BLaER1 (cell line): ENCODE measurements around the gene RNFT2.

Source experiments
- H3K27ac ChIP-seq: shearing (Covaris generic); formaldehyde crosslinking; 2 replicates; pipeline ENCODE4 v1.8.1; 2022
- H3K27me3 ChIP-seq: shearing (Covaris generic); formaldehyde crosslinking; 2 replicates; pipeline ENCODE4 v1.8.1; 2022
- H3K36me3 ChIP-seq: shearing (Covaris generic); formaldehyde crosslinking; 2 replicates; pipeline ENCODE4 v1.8.1; 2022
- H3K4me1 ChIP-seq: shearing (Covaris generic); formaldehyde crosslinking; 2 replicates; pipeline ENCODE4 v1.8.1; 2022
- H3K4me2 ChIP-seq: shearing (Covaris generic); formaldehyde crosslinking; 2 replicates; pipeline ENCODE4 v1.8.1; 2022
- H3K4me3 ChIP-seq: shearing (Covaris generic); formaldehyde crosslinking; 2 replicates; pipeline ENCODE4 v1.8.1; 2022
- H3K9ac ChIP-seq: shearing (Covaris generic); formaldehyde crosslinking; 2 replicates; pipeline ENCODE4 v1.8.1; 2022
- H3K9me3 ChIP-seq: shearing (Covaris generic); formaldehyde crosslinking; 2 replicates; pipeline ENCODE4 v1.8.1; 2022
- H4K20me1 ChIP-seq: shearing (Covaris generic); formaldehyde crosslinking; 2 replicates; pipeline ENCODE4 v1.8.1; 2022
- Cebpa-rat ChIP-seq: shearing (Covaris generic); IDR thresholded peaks from 2 replicates; pipeline ENCODE4 v1.8.1; 2022

Gene RNFT2

GRCh38 chr12:116887897-116888296, 149.8 kb downstream of the RNFT2 start:
- Histone ChIP-seq H3K36me3 (no peaks in the 10 kb centered on the region), H3K9ac (no peak overlapping the region), H3K27ac (no peak overlapping the region), H3K4me3 (no peak overlapping the region), H3K4me1 (peaks cover 13% of the 10 kb centered on the region), H3K4me2 (no peak overlapping the region), H4K20me1 (peaks cover 4% of the 10 kb centered on the region), H3K27me3 (peaks cover 14% of the 10 kb centered on the region), H3K9me3 (peaks cover 10% of the 10 kb centered on the region; the same call in 1 of the 2 replicates)
- no peak for TF ChIP-seq Cebpa-rat

DNA sequence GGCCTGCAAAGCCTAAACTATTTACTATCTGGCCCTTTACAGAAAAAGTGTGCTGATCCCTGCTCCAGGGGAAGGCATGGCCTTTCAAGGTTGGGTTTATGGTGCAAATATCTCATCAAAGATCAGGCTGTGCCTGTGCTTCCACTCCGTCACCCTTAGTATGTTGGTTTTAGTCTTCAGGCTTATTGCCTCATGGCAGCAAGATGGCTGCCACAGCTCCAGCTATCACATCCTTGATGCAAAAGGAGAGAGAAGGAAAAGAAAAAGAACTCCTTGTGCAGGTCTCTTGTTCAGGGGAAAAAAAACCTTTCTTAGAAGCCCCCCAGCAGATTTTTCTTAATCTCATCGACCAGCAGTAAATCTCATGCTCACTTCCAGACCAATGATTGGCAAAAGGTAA, 152.2 kb downstream of the RNFT2 start:
- Histone ChIP-seq H3K4me1 (peaks cover 8% of the 10 kb centered on the region), H3K27me3 (no peaks in the 10 kb centered on the region), H3K27ac (no peak overlapping the region), H4K20me1 (no peaks in the 10 kb centered on the region), H3K4me3 (no peak overlapping the region), H3K4me2 (no peak overlapping the region), H3K36me3 (no peaks in the 10 kb centered on the region), H3K9me3 (peaks cover 10% of the 10 kb centered on the region; the same call in 1 of the 2 replicates), H3K9ac (no peak overlapping the region)
- TF ChIP-seq Cebpa-rat = no peak

- Histone ChIP-seq H3K27me3 (no peaks in the 10 kb centered on the region), H3K9ac (no peak overlapping the region), H3K4me3 (no peak overlapping the region), H3K9me3 (peaks cover 10% of the 10 kb centered on the region; the same call in 1 of the 2 replicates), H3K4me2 (no peak overlapping the region), H3K36me3 (no peaks in the 10 kb centered on the region), H4K20me1 (no peaks in the 10 kb centered on the region), H3K27ac (no peak overlapping the region), H3K4me1 (peaks cover 1% of the 10 kb centered on the region; the same call in 1 of the 2 replicates)
- no peak for TF ChIP-seq Cebpa-rat
These were observed 152.9 kb downstream of the RNFT2 start for GRCh38 chr12:116891019-116891418.

DNA sequence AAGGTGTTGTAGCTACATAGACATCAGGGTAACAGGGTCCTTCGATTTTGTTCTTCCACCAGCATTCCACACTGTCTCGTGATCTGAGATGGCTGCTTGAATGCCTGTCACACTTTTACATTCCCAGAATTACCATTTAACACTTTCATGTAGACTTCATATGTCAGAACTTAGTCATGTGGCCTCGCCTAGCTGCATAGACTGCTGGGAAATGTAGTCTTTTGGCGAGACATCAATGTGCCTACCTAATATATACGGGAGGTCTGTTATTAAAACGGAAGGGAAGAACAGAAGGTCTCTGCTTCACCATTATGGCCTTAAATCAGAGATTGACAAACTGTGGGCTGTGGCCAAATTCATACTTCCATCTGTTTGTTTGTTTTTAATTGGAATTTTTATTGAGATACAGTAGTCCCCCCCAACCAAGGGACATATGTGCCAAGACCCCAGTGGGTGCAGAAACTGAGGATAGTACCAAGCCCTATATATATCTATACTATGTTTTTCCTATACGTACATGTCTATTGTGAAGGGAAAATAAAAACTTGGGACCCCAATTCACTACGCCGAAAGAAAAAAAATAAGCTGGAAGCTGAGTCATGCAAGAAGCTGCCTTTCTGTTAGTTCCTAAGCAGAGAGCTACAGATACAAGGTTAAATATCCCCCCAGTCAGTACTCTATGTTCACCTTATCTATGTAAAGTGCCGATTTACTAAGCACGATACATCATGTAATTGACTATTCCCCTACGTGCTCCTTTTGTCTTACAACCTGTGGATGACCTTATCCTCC, 154.4 kb downstream of the RNFT2 start:
- no peaks in the 10 kb centered on the region for H4K20me1 ChIP-seq
- H3K4me2 ChIP-seq = no peak overlapping the region
- no peak for TF ChIP-seq Cebpa-rat
- H3K4me1 ChIP-seq = peaks cover 4% of the 10 kb centered on the region
- H3K36me3 ChIP-seq = no peaks in the 10 kb centered on the region
- no peaks in the 10 kb centered on the region for H3K27me3 ChIP-seq
- no peak overlapping the region for H3K9ac ChIP-seq
- no peak overlapping the region for H3K4me3 ChIP-seq
- H3K9me3 ChIP-seq = peaks cover 14% of the 10 kb centered on the region
- H3K27ac ChIP-seq = no peak overlapping the region

- peaks cover 14% of the 10 kb centered on the region for H3K9me3 ChIP-seq
- peaks cover 23% of the 10 kb centered on the region for H3K4me1 ChIP-seq
- TF ChIP-seq Cebpa-rat = no peak
- no peaks in the 10 kb centered on the region for H4K20me1 ChIP-seq
- no peak overlapping the region for H3K9ac ChIP-seq
- no peak overlapping the region for H3K4me2 ChIP-seq
- no peak overlapping the region for H3K27ac ChIP-seq
- no peak overlapping the region for H3K4me3 ChIP-seq
- no peaks in the 10 kb centered on the region for H3K36me3 ChIP-seq
- H3K27me3 ChIP-seq = no peaks in the 10 kb centered on the region
These were observed 156.8 kb downstream of the RNFT2 start for GRCh38 chr12:116894913-116895312.

GRCh38 chr12:116896411-116896924, 158.4 kb downstream of the RNFT2 start:
- no peak overlapping the region for H3K27ac ChIP-seq
- no peaks in the 10 kb centered on the region for H3K27me3 ChIP-seq
- H3K9me3 ChIP-seq = peaks cover 9% of the 10 kb centered on the region
- no peak for TF ChIP-seq Cebpa-rat
- no peak overlapping the region for H3K9ac ChIP-seq
- no peak overlapping the region for H3K4me3 ChIP-seq
- H3K4me1 ChIP-seq = peaks cover 23% of the 10 kb centered on the region
- H4K20me1 ChIP-seq = no peaks in the 10 kb centered on the region
- no peaks in the 10 kb centered on the region for H3K36me3 ChIP-seq
- H3K4me2 ChIP-seq = no peak overlapping the region

DNA sequence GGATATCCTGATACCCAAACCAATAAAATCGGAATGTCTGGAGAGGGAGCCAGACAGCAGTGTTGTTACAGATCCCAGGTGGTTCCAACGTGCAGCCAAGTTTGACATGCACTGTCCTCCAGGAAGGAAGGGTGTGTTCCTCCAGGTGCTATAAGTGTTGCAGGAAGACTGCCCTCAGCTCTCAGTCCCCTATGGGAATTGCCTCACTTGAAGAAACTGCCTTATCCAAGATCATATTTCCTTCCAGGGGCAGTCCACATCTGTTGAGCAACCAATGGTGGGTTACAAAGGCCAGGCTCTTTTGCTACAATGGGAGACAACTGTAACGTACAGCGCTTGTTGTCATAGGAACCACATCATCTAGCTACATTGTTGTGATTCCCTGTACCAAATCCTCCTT, 159.4 kb downstream of the RNFT2 start:
- no peak overlapping the region for H3K9ac ChIP-seq
- H4K20me1 ChIP-seq = no peaks in the 10 kb centered on the region
- H3K4me2 ChIP-seq = peak overlapping the region; percentile 38; the same call in 1 of the 2 replicates
- H3K4me1 ChIP-seq = peaks cover 23% of the 10 kb centered on the region
- no peak overlapping the region for H3K4me3 ChIP-seq
- no peaks in the 10 kb centered on the region for H3K36me3 ChIP-seq
- peaks cover 4% of the 10 kb centered on the region; the same call in 1 of the 2 replicates for H3K9me3 ChIP-seq
- TF ChIP-seq Cebpa-rat = no peak
- H3K27ac ChIP-seq = no peak overlapping the region
- no peaks in the 10 kb centered on the region for H3K27me3 ChIP-seq

- Histone ChIP-seq H3K4me1 (peaks cover 23% of the 10 kb centered on the region), H3K27ac (no peak overlapping the region), H3K27me3 (no peaks in the 10 kb centered on the region), H4K20me1 (no peaks in the 10 kb centered on the region), H3K4me2 (peak overlapping the region; percentile 44; the same call in 1 of the 2 replicates), H3K9me3 (peaks cover 4% of the 10 kb centered on the region; the same call in 1 of the 2 replicates), H3K36me3 (no peaks in the 10 kb centered on the region), H3K4me3 (no peak overlapping the region), H3K9ac (no peak overlapping the region)
- no peak for TF ChIP-seq Cebpa-rat
These were observed 160.6 kb downstream of the RNFT2 start for GRCh38 chr12:116898669-116899068.

GRCh38 chr12:116901612-116902011, 163.5 kb downstream of the RNFT2 start:
- Histone ChIP-seq H3K9ac (no peak overlapping the region), H3K27me3 (no peaks in the 10 kb centered on the region), H3K4me2 (no peak overlapping the region), H4K20me1 (no peaks in the 10 kb centered on the region), H3K9me3 (peaks cover 4% of the 10 kb centered on the region; the same call in 1 of the 2 replicates), H3K4me3 (no peak overlapping the region), H3K36me3 (no peaks in the 10 kb centered on the region), H3K27ac (no peak overlapping the region), H3K4me1 (peaks cover 23% of the 10 kb centered on the region)
- TF ChIP-seq Cebpa-rat = no peak
